NT2/D1 (cell line): ENCODE results near the gene CD22.

Source experiments
- SUZ12 ChIP-seq: IDR thresholded peaks from 2 replicates; pipeline ENCODE4 v1.6.1; 2011; ENCODE audit not compliant: insufficient read length, insufficient read depth; ENCODE audit errors: extremely low read depth
- ZNF274 ChIP-seq: IDR thresholded peaks from 2 replicates; pipeline ENCODE4 v1.6.1; 2011; ENCODE audit warnings: mild to moderate bottlenecking, low read depth, low read length

DNA sequence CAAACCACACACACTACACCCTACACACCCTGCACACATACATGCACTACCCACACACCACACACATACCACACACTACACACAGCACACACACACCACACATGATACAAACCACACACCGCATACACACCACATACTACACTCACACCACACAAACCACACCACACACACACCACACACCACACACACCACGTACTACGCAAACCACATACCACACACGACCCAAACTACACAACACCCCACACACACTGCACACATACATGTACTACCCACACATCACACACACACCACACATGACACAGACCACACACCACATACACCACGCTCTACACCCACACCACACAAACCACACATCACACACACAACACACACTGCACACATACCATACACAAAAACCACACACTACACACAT, 30.4 kb upstream of the CD22 start:
- TF ChIP-seq SUZ12, result no peak
- no peak for TF ChIP-seq ZNF274
